Measurements from ENCODE around the gene SORL1.

DNA sequence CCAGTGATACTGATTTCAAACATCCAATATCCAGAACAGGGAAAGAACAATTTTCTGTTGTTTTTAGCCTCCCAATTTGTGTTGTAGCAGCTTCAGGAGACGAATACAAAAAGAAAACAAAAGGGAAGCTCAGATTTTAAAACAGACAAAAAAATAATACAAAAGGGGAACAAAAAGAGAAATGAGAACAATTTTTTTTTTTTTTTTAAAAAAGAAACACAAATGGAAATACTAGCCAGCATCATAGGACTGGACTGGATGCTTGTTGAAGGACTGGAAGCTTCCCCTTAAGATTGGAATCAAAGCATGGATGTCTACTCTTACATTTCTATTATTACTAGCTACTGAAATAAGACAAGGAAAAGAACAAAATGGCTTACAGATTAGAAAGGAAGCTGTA lies 46.5 kb upstream of the SORL1 start:
- TF ChIP-seq POLR2AphosphoS5 (IDR thresholded peaks at IDR 0.05; ENCODE audit: borderline replicate concordance, low read depth, low read length) (no peak), EZH2 (IDR thresholded peaks at IDR 0.05) (no peak)
